NCI-H524 (cell line): ENCODE data around the gene NLK.

Experiments used
- DNase-seq, 2 experiments: peaks; one replicate each; lab custom pipeline; 2025; lab: John Stamatoyannopoulos, UW

The NLK gene

DNA sequence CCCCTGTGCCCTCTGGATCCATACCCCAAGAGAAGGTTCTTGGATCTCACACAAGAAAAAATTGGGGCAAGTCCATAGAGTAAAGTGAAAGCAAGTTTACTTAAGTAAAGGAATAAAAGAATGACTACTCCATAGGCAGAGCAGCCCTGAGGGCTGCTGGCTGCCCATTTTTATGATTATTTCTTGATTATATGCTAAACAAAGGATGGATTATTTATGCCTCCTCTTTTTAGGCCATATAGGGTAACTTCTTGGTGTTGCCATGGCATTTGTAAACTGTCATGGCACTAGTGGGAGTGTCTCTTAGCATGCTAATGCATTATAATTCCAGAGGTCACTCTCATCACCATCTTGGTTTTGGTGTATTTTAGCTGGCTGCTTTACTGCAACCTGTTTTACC lies 70.8 kb downstream of the NLK start:
- DNase-seq: no peak

DNA sequence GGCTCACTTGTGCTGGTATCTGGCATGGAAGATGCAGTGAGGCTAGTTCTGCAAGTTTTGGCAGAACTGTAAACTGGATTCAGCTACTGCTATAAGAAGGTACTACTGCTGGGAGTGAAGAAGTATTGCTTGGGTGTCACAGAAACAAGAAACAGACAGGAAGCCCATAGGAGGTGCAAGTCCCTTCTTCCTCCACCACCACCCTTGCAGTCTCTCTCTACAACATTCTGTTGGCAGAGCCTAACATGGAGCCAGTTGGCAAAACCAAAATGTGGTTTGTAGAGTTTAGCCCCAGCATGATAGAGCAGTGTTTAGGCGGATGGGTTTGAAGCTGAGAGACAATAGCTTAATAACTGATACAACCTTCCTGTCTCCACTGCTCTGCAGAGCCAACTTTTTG lies 72.6 kb downstream of the NLK start:
- no peak for DNase-seq

- DNase-seq: no peak
These were observed 74.8 kb downstream of the NLK start for GRCh38 chr17:28117304-28117703.

GRCh38 chr17:28118362-28118761 lies 75.9 kb downstream of the NLK start:
- no peak for DNase-seq

DNA sequence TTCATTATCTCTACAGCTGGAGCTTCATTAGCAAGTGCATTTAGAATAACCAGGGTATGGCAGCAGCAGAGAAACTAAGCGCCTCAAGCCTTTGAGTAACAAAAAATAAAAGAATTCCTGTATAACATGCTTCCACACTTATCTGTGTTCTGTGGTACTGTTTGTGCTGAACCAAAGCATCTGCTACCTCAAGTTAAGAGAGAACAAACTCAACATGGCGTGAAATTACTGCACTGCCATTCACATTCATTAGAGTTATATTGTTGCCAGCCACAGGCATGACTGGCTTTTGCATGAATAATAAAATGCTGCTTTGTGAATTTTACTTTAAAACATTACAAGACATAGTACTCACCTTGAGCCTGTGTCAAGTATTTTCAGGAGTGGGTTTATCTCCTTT lies 76.6 kb downstream of the NLK start:
- DNase-seq: no peak

DNA sequence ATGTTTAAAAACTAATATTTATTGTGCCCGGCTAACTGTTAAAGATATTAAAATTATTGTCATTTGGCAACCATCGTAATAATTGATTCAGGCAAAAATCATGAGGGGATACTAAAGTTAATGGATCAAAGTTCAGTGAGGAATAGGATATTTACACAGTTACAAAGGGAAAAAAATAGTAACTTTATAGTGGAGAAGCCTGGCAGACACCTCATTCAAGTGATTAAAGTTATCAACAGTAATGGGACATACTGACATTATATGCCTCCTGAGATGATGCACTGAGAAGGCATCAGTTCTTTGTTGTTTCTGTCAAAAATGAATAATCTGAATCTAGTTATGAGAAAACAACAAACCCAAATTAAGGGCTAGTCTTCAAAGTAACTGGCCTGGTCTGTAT lies 77.1 kb downstream of the NLK start:
- DNase-seq: no peak

DNA sequence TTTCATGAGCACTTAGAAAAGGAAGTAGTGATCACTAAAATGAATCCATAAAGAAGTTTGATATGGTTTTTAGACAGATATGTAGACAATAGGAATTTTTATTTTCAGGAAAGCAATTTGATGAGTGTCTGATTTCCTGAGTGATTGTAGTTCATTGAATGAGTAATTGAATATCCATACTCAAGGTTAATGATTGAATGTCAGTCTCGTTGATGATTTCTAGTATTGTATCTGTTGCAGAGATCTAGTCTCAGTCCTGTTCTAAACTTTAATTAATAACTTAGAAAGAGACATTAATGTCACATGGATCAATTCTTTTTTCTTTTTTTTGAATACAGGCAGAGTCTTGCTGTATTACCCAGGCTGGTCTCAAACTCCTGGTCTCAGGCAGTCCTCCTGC lies 78.3 kb downstream of the NLK start:
- DNase-seq: no peak

- DNase-seq: no peak
These were observed 82.5 kb downstream of the NLK start for GRCh38 chr17:28124962-28125361.

DNA sequence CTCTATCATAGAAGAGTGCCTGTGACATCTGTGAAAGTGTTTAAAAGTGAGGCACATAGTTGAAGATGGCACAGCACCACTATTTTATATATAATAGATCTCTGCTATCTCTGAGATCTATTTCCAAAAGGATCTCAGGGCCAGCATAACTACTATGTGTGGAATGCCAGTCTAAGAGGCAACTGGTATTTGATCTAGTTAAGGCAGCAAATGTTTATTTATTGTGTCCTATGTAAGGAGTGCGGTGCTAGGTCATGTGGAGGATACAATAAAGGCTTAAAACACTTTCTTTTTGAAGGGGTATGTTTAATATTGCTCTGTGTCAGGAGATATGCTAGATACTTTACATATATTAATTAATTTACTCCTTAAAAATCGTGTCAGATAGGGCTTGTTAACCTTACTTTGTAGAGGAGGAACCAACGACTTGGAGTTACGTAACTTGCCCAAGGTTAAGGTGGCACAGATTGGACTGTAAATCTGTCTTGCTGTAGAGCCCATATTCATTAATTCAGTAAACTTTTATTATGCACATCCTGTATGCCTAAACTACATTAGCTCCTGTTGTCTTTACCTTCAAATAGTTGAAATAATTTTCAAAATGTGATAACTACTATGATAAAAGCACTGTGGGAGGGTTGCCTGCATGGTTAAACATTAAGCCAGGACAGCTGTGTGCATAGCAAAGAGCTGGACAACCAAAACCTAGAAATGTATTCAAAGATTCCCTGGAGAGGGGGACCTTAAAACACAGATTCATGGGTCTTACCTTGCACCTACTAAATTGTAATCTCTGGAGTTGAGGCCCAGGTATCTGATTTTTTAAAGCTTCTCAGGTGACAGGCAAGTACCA lies 83.3 kb downstream of the NLK start:
- no peak for DNase-seq

DNA sequence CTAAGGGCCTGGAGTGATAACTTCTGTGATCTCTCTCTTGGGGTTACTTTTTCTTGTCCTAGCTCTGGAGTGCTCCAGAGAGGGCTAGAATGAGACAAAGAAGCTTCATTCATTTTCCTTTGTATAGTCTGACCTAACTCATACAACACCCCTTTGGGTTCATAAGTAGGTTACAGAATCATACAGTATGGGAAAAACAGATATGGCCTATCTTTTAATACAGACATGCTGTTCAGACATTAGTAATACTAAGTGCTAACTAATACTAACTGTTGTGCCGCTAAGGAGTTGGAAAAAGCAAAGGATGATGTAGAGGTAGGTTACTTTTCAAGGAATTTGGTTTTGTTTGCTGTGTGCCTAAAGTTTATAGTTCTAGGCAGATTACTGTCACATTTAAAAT lies 84.7 kb downstream of the NLK start:
- no peak for DNase-seq

DNA sequence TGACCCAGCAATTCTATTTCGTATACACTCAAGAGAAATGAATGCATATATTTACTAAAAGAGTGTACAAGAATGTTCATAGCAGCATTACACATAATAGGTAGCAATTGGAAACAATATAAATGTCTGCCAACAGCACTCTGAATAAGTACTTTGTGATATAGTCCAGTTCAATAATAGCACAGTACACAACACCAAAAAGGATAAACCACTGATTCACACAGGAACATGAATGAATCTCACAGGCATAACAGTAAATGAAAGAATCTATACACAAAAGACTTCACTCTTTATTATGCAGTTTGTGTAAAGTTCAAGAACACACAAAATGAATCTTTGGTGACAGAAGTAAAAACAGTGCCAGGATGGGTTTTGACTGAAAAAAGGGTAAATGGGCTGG lies 86.3 kb downstream of the NLK start:
- no peak for DNase-seq

DNA sequence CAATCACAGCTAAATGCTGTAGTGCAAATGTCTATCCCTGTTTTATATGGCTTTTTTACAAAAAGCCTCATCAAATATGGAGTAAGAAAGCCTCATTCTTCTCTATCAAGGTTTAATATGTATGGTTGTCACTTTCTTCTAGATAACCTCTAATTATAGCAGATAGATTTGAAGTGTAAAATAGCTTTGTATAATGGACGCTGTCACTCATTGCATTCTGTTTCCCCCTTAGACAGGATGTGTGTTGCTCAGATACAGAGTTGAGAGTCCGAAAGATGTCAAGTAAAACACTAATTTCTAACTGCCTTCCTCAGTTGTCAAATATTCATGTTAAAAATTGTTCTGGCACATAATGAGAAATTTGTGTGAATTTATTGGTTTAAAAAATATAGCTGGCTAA lies 88.0 kb downstream of the NLK start:
- DNase-seq: no peak

DNA sequence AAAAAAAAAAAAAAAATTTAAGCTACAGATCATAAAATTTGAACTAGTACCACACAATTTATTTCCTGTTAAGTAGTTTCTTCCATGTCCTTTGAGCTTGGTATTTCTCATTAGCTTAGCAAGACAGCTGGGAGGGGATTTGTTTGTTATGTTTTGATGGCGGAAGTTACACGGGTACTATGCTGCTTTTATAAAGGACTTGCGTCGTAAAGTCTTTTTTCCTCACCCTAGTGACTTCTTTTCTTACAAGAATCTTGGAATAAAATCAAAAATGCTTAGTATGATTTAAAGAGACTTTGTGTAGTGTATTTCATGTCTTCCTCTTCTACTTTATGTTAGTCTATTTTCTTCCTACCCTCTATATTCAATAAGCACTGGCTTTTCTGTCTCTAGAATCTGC lies 89.1 kb downstream of the NLK start:
- DNase-seq: no peak

GRCh38 chr17:28133562-28133970 lies 91.1 kb downstream of the NLK start:
- DNase-seq: no peak

- peak in 1 of 2 experiments; percentile 19 for DNase-seq
These were observed 94.4 kb downstream of the NLK start for GRCh38 chr17:28136923-28137322.

DNA sequence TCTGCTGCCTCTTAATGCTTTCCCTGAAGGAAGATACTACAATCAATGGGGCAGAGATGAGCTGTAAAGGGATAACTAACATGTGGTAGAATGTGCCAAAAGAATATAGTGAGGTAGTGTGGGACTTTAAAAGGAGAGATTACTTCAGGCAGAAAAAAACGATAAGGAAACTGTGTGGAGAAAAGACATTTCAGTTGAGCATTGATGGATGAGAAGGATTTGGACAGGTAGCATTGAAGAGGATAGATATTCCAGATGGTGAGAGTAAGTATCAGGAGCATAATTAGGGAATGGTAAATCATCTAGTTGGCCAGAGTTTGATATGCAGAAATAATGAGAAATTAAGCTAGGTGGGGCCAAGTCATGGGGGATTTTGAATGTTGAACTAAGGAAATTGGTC lies 97.3 kb downstream of the NLK start:
- DNase-seq: peak in 1 of 2 experiments; percentile 15

DNA sequence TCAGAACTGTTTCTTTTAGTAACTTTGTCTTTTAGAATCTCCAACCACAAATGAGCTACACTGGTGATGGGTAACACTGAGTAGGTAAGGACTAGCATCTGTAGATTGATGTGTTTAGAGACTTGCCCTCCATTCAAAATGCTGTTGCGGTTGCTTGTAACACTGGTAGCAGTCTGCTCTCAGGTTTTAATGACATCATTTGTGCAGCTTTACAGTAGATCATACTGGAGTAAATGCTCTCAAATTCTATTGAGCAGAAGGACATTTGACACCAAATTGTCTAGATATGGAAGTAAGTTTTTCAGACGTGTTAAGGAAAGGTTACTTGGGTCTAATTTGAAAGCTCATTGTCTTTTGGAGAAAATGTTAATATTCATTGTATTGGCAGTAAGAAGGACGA lies 98.8 kb downstream of the NLK start:
- DNase-seq: no peak

GRCh38 chr17:28141773-28142172 lies 99.3 kb downstream of the NLK start:
- DNase-seq: no peak

DNA sequence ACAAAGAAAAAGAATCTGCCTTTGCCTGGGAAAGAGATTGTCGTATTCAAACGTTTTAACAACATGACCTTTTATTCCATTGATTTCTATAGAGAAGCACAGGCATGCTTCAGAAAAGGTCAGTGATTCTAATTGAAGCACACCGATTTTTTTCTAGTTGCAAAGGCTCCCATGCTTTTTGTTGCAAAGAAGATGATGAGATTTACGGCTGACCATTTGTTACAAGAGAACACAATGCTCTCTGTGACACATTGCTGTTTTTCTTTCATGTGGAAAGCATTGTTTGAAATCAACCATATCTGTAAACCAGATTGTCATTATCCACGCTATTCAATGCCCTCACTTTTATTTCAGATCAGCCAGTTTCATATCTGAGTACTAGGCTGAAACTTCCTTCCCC lies 99.8 kb downstream of the NLK start:
- no peak for DNase-seq

DNA sequence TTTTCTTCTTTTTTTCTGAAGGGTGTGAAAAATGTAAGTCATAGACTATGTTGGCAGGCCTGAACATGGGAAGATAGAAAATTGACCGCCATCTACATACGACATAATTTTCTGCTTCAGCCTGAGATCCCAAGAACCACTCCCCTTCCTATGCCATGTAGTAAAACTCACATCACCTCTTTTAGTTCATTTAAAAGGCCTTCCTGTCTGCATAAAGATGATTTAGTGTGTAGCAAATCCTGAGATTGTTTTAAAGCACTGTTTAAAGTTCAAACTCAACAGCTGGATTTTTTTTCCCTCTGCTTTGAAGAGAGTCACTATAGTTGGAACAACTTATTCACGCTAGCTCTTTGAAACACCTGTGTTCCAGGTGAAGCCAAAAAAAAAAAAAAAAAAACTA lies 101.5 kb downstream of the NLK start:
- DNase-seq: no peak

DNA sequence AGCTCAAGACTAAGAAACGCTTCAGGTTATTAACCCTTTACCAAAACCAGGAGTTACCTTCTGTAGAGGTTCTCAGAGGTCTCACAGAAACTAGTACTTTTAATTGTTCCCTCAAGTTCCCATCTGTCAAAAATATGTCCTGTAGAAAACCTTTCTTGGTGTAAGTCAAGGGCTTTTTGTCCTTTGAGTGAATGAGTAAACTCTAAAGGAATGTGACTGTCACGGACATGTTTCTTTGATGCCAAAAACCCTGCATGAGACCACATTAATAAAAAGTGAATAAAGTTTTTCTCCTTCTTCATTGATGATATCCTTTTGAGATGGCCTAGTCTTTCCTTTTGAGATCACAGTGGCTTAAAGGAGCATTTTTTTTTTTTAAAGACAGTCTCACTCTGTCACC lies 102.9 kb downstream of the NLK start:
- DNase-seq: peak; percentile 72 to 74

DNA sequence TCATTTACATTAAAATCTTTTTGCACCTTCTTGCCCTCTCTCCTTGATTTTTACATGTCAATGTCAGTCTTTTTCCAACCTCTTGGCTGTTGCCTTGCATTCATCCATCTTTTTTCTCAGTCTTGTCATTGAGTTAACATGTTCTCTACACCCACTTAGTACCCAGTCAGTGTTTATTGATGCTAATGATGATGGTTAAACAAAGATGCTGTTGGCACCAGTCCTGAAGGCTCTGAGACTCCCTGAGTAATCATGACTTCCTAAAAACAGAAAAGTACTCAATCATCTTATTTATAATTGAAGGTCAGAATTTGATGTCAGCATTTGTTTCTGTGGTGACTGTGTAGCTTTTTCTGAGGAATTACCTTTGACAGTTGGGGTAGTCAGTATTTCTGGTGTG lies 104.5 kb downstream of the NLK start:
- DNase-seq: no peak

GRCh38 chr17:28151001-28151400 lies 108.5 kb downstream of the NLK start:
- DNase-seq: peak; percentile 95 to 99

- DNase-seq: no peak
These were observed 111.7 kb downstream of the NLK start for GRCh38 chr17:28154214-28154613.
